Measurements from ENCODE around the gene DNAJA1. TPM values are rescaled to one million over a fixed set of nuclear protein-coding genes. Genes with fewer than 3 reads are reported as not detected.

DNAJA1 gene
- total RNA-seq, 1 experiment from 2014 or later: 373 TPM

GRCh38 chr9:33049680-33050361, 24.7 kb downstream of the DNAJA1 start:
- H3K36me3 ChIP-seq (ENCODE audit: insufficient read depth, low read length, poor library complexity, severe bottlenecking): peaks cover 48% of the 10 kb centered on the region

GRCh38 chr9:33051144-33051543, 26.1 kb downstream of the DNAJA1 start:
- peaks cover 57% of the 10 kb centered on the region for H3K36me3 ChIP-seq (ENCODE audit: insufficient read depth, low read length, poor library complexity, severe bottlenecking)
- no peak for TF ChIP-seq EZH2 (IDR thresholded peaks at IDR 0.05; ENCODE audit: borderline replicate concordance, low read depth, low read length, poor library complexity, severe bottlenecking)
- TF ChIP-seq CTCF (conservative IDR thresholded peaks at IDR 0.05; ENCODE audit: low read depth, low read length): no peak
- ChIA-PET CTCF (interaction anchor here (0.6 kb wide), 1 partner anchor 16 kb away, joined by 3 read pairs; no protein-coding TSS in a partner anchor), POLR2A (ENCODE audit: low non-redundant PET) (no interaction called here)
- no peaks in the 10 kb centered on the region for H3K27me3 ChIP-seq (replicated peaks; ENCODE audit: insufficient read depth, low read depth, low read length, poor library complexity)
- H3K9me3 ChIP-seq (ENCODE audit: low read depth, low read length, poor library complexity, severe bottlenecking): no peaks in the 10 kb centered on the region
- intact Hi-C loops (cut with micrococcal nuclease; ENCODE audit: unreplicated experiment): no loop called here
- no peaks in the 10 kb centered on the region for H3K4me1 ChIP-seq (ENCODE audit: insufficient read depth, low read length, poor library complexity, severe bottlenecking)
- no peak for DNase-seq (ENCODE audit: low spot score)
- no peak overlapping the region for H3K27ac ChIP-seq (ENCODE audit: low read depth, low read length, poor library complexity, severe bottlenecking)
- no TSS peak for BruUV-seq (replicated peaks)
- H3K4me3 ChIP-seq (ENCODE audit: low read depth, low read length, poor library complexity, severe bottlenecking): no peak overlapping the region

More at GRCh38 chr9:33049680-33050361, 24.7 kb downstream of the DNAJA1 start:
- H3K27me3 ChIP-seq (replicated peaks; ENCODE audit: insufficient read depth, low read depth, low read length, poor library complexity): no peaks in the 10 kb centered on the region
- no peaks in the 10 kb centered on the region for H3K4me1 ChIP-seq (ENCODE audit: insufficient read depth, low read length, poor library complexity, severe bottlenecking)
- H3K9me3 ChIP-seq (ENCODE audit: low read depth, low read length, poor library complexity, severe bottlenecking): no peaks in the 10 kb centered on the region
- DNase-seq (ENCODE audit: low spot score): no peak
- no peak overlapping the region for H3K27ac ChIP-seq (ENCODE audit: low read depth, low read length, poor library complexity, severe bottlenecking)
- POLR2A ChIA-PET (ENCODE audit: low non-redundant PET): no interaction called here
- CTCF ChIA-PET: no interaction called here
- no TSS peak for BruUV-seq (replicated peaks)
- intact Hi-C loops (cut with micrococcal nuclease; ENCODE audit: unreplicated experiment): no loop called here
- H3K4me3 ChIP-seq (ENCODE audit: low read depth, low read length, poor library complexity, severe bottlenecking): no peak overlapping the region
- TF ChIP-seq CTCF (conservative IDR thresholded peaks at IDR 0.05; ENCODE audit: low read depth, low read length) (no peak), EZH2 (IDR thresholded peaks at IDR 0.05; ENCODE audit: borderline replicate concordance, low read depth, low read length, poor library complexity, severe bottlenecking) (no peak)

GRCh38 chr9:33065157-33066076, 40.3 kb downstream of the DNAJA1 start:
- no peaks in the 10 kb centered on the region for H3K4me1 ChIP-seq (ENCODE audit: insufficient read depth, low read length, poor library complexity, severe bottlenecking)
- intact Hi-C loops (cut with micrococcal nuclease; ENCODE audit: unreplicated experiment): no loop called here
- no TSS peak for BruUV-seq (replicated peaks)
- no peak overlapping the region for H3K27ac ChIP-seq (ENCODE audit: low read depth, low read length, poor library complexity, severe bottlenecking)
- ChIA-PET CTCF (no interaction called here), POLR2A (ENCODE audit: low non-redundant PET) (no interaction called here)
- peaks cover 78% of the 10 kb centered on the region for H3K36me3 ChIP-seq (ENCODE audit: insufficient read depth, low read length, poor library complexity, severe bottlenecking)
- no peak overlapping the region for H3K4me3 ChIP-seq (ENCODE audit: low read depth, low read length, poor library complexity, severe bottlenecking)
- DNase-seq (ENCODE audit: low spot score): no peak
- no peaks in the 10 kb centered on the region for H3K27me3 ChIP-seq (replicated peaks; ENCODE audit: insufficient read depth, low read depth, low read length, poor library complexity)
- H3K9me3 ChIP-seq (ENCODE audit: low read depth, low read length, poor library complexity, severe bottlenecking): no peaks in the 10 kb centered on the region
- TF ChIP-seq CTCF (conservative IDR thresholded peaks at IDR 0.05; ENCODE audit: low read depth, low read length) (no peak), EZH2 (IDR thresholded peaks at IDR 0.05; ENCODE audit: borderline replicate concordance, low read depth, low read length, poor library complexity, severe bottlenecking) (no peak)

Data from A673 (cell line).